HEK293 (cell line): ENCODE data around the gene FCN1.

ENCODE experiments used
- CTCF ChIA-PET: fragments of 350-600 bp; formaldehyde crosslinking; extraction: SDS; loops from one replicate; lab custom pipeline; 2021; ENCODE audit warnings: antibody characterized with exemption; lab: Yijun Ruan, JAX
- POLR2A ChIA-PET: fragments of 300-600 bp; formaldehyde crosslinking; extraction: SDS; loops from one replicate; lab custom pipeline; 2020; ENCODE audit warnings: antibody characterized with exemption, inconsistent platforms; lab: Yijun Ruan, JAX
- H3K27ac ChIP-seq: fragments of 200-500 bp; sonication (Bioruptor generic); 2 replicates; pipeline ENCODE4 v1.5.1; 2014; ENCODE audit warnings: low read depth, low read length, control low read depth, inconsistent platforms; ENCODE audit errors: extremely low read depth
- H3K36me3 ChIP-seq, 2 experiments: fragments of 200-500 bp in 1 of 2; sonication (Bioruptor generic) in 1 of 2; 1 replicate in 1 of 2; 2 replicates in 1 of 2; pipeline ENCODE4 v1.5.1; 2014 to 2017; ENCODE audit warnings: inconsistent platforms in 2 of 2, low read length in 2 of 2; ENCODE audit not compliant: control insufficient read depth in 2 of 2, insufficient read depth in 1 of 2
- H3K4me1 ChIP-seq: fragments of 200-500 bp; sonication (Bioruptor generic); 2 replicates; pipeline ENCODE4 v1.5.1; 2014; ENCODE audit warnings: mild to moderate bottlenecking, low read length, inconsistent platforms; ENCODE audit not compliant: control insufficient read depth, insufficient read depth
- H3K4me3 ChIP-seq: 2 replicates; pipeline ENCODE4 v1.5.1; 2011; ENCODE audit warnings: low read depth, mild to moderate bottlenecking, control low read depth, low read length, moderate library complexity
- H3K9me3 ChIP-seq: fragments of 200-500 bp; sonication (Bioruptor generic); 2 replicates; pipeline ENCODE4 v1.5.1; 2014; ENCODE audit warnings: low read depth, low read length, inconsistent platforms; ENCODE audit not compliant: control insufficient read depth, insufficient read depth
- FEZF1 ChIP-seq: fragments of 450-650 bp; formaldehyde crosslinking; IDR thresholded peaks from 2 replicates; pipeline ENCODE4 v1.5.1; 2016; ENCODE audit warnings: missing biosample characterization, missing genetic modification characterization
- GFI1B ChIP-seq: fragments of 450-650 bp; formaldehyde crosslinking; IDR thresholded peaks from 2 replicates; pipeline ENCODE4 v1.5.1; 2016; ENCODE audit warnings: missing biosample characterization, missing genetic modification characterization
- IKZF3 ChIP-seq: fragments of 450-650 bp; IDR thresholded peaks from 2 replicates; pipeline ENCODE4 v1.5.0; 2018; ENCODE audit warnings: missing biosample characterization, mild to moderate bottlenecking, missing genetic modification characterization, moderate library complexity
- KLF10 ChIP-seq: fragments of 450-650 bp; IDR thresholded peaks from 2 replicates; pipeline ENCODE4 v1.5.1; 2018; ENCODE audit warnings: missing biosample characterization, mild to moderate bottlenecking, missing genetic modification characterization
- SP2 ChIP-seq: fragments of 450-650 bp; formaldehyde crosslinking; IDR thresholded peaks from 2 replicates; pipeline ENCODE4 v1.5.1; 2016; ENCODE audit warnings: missing biosample characterization, missing genetic modification characterization
- TRIM28 ChIP-seq: IDR thresholded peaks from 2 replicates; pipeline ENCODE4 v1.6.1; 2011; ENCODE audit warnings: low read length, control low read depth, borderline replicate concordance
- WT1 ChIP-seq: fragments of 450-650 bp; formaldehyde crosslinking; IDR thresholded peaks from 2 replicates; pipeline ENCODE4 v1.5.1; 2016; ENCODE audit warnings: missing biosample characterization, missing genetic modification characterization
- ZNF133 ChIP-seq: fragments of 450-650 bp; formaldehyde crosslinking; IDR thresholded peaks from 2 replicates; pipeline ENCODE4 v1.5.1; 2016; ENCODE audit warnings: missing biosample characterization, missing genetic modification characterization
- ZNF239 ChIP-seq: fragments of 450-650 bp; formaldehyde crosslinking; IDR thresholded peaks from 2 replicates; pipeline ENCODE4 v1.5.1; 2016; ENCODE audit warnings: missing biosample characterization, missing genetic modification characterization
- ZNF354C ChIP-seq: fragments of 450-650 bp; formaldehyde crosslinking; IDR thresholded peaks from 2 replicates; pipeline ENCODE4 v1.5.1; 2016; ENCODE audit warnings: missing biosample characterization, missing genetic modification characterization, low read depth, borderline replicate concordance
- ZNF837 ChIP-seq: fragments of 450-650 bp; formaldehyde crosslinking; IDR thresholded peaks from 2 replicates; pipeline ENCODE4 v1.5.1; 2016; ENCODE audit warnings: missing biosample characterization, missing genetic modification characterization
- TF ChIP-seq, protein P1 (sequence below): fragments of 450-650 bp; formaldehyde crosslinking; IDR thresholded peaks from 2 replicates; pipeline ENCODE4 v1.5.1; 2016; ENCODE audit warnings: missing biosample characterization, missing genetic modification characterization
- TF ChIP-seq, protein P2 (sequence below): fragments of 450-650 bp; formaldehyde crosslinking; IDR thresholded peaks from 2 replicates; pipeline ENCODE4 v1.5.1; 2016; ENCODE audit warnings: missing biosample characterization, missing genetic modification characterization
- TF ChIP-seq, protein P3 (sequence below): fragments of 450-650 bp; formaldehyde crosslinking; IDR thresholded peaks from 2 replicates; pipeline ENCODE4 v1.5.1; 2016; ENCODE audit warnings: missing biosample characterization, missing genetic modification characterization

Gene FCN1

DNA sequence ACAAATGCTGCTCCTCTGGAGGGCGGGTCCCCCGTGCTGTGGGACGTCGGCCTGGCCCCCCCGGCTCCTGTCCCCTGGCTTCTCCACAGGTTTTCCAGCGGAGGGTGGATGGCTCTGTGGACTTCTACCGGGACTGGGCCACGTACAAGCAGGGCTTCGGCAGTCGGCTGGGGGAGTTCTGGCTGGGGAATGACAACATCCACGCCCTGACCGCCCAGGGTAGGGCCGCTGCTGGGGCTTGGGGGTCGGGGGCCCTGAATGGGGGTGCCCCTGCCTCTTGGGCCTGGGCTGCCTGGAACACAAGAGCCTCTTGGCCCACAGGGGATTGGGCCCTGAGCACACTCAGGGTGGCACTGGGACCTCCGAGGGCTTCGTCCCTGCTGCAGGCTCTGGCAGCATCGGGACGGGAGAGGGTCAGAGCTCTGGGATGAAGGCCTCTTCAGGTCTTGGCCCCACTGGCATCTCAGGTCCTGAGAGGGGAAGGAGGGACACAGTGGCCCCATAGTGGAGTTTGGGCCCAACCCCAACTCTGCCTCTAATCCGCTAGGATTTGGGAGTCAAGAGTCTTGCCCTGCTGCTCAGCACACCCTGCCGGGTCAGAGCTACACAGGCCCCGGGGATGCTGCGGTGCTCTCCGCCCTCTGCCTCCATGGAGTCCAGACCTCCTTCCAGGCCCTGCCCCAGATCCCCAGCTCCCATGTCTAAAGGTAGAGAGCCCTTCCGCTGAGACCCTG is 31.9 kb downstream of the FCN1 start (continued):
- TF ChIP-seq GFI1B, result no peak
- TF ChIP-seq, protein P1, sequence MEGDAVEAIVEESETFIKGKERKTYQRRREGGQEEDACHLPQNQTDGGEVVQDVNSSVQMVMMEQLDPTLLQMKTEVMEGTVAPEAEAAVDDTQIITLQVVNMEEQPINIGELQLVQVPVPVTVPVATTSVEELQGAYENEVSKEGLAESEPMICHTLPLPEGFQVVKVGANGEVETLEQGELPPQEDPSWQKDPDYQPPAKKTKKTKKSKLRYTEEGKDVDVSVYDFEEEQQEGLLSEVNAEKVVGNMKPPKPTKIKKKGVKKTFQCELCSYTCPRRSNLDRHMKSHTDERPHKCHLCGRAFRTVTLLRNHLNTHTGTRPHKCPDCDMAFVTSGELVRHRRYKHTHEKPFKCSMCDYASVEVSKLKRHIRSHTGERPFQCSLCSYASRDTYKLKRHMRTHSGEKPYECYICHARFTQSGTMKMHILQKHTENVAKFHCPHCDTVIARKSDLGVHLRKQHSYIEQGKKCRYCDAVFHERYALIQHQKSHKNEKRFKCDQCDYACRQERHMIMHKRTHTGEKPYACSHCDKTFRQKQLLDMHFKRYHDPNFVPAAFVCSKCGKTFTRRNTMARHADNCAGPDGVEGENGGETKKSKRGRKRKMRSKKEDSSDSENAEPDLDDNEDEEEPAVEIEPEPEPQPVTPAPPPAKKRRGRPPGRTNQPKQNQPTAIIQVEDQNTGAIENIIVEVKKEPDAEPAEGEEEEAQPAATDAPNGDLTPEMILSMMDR (tag by site-specific recombination), result no peak
- no peak for TF ChIP-seq SP2

DNA sequence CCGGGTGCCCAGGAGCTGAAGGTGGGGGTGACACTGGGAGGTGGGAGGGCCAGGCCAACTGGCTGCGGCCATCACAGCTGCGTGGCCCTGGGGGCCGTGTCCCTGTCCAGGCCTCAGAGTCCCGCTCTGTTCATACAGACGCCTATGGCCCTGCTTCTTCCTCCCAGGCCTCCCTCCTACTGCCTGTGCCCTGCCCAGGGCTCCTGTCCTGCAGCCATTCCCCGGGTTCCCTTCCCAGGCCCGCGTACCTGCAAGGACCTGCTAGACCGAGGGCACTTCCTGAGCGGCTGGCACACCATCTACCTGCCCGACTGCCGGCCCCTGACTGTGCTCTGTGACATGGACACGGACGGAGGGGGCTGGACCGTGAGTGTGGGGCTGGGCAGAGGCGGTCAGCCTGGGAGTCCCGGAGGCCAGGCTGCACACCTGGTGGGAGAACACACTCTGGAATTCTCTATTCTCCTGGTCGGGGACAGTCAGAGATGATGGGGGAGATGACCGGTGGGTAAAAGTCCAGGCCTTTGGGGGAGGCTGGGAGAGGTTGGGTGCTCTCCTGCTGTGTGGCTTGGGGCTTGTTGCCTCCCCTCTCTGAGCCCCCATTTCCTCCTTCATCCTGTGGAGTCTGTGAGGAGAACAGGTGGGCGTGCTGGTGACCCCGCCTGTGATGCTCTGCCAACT is 32.6 kb downstream of the FCN1 start:
- H3K9me3 ChIP-seq, result no peaks in the 10 kb centered on the region
- no peaks in the 10 kb centered on the region for H3K4me1 ChIP-seq
- no peak overlapping the region for H3K4me3 ChIP-seq
- POLR2A ChIA-PET, result no interaction called here
- no peaks in the 10 kb centered on the region for H3K36me3 ChIP-seq
- H3K27ac ChIP-seq, result no peak overlapping the region
- CTCF ChIA-PET, result no interaction called here
- no peak for TF ChIP-seq WT1 (tag by site-specific recombination)

DNA sequence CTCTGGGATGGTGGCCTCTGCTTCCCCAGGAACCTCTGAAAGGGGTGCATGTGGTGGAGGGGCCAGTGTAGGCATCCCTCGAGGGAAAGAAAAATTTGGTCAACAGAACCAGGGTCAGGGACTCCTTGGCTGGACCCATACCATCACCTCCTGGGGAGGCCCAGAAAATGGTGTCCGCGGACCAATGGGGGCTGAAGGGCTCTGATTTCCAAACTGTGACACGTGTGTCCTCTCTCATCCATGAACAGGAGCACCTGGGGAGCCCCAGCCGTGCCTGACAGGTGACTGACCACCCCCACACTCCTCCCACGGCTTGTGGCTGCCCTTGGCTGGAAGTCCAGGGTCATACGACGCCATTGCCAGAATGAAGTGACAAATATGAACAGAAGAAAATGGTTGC is 33.2 kb downstream of the FCN1 start:
- TF ChIP-seq KLF10 (tag by site-specific recombination) (no peak), IKZF3 (tag by site-specific recombination) (no peak), FEZF1 (tag by site-specific recombination) (no peak), ZNF133 (tag by site-specific recombination) (no peak), ZNF354C (tag by site-specific recombination) (no peak), TRIM28 (no peak), ZNF837 (no peak), ZNF239 (no peak)
- TF ChIP-seq, protein P2, sequence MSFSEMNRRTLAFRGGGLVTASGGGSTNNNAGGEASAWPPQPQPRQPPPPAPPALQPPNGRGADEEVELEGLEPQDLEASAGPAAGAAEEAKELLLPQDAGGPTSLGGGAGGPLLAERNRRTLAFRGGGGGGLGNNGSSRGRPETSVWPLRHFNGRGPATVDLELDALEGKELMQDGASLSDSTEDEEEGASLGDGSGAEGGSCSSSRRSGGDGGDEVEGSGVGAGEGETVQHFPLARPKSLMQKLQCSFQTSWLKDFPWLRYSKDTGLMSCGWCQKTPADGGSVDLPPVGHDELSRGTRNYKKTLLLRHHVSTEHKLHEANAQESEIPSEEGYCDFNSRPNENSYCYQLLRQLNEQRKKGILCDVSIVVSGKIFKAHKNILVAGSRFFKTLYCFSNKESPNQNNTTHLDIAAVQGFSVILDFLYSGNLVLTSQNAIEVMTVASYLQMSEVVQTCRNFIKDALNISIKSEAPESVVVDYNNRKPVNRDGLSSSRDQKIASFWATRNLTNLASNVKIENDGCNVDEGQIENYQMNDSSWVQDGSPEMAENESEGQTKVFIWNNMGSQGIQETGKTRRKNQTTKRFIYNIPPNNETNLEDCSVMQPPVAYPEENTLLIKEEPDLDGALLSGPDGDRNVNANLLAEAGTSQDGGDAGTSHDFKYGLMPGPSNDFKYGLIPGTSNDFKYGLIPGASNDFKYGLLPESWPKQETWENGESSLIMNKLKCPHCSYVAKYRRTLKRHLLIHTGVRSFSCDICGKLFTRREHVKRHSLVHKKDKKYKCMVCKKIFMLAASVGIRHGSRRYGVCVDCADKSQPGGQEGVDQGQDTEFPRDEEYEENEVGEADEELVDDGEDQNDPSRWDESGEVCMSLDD (tag by site-specific recombination), result no peak
- TF ChIP-seq, protein P3, sequence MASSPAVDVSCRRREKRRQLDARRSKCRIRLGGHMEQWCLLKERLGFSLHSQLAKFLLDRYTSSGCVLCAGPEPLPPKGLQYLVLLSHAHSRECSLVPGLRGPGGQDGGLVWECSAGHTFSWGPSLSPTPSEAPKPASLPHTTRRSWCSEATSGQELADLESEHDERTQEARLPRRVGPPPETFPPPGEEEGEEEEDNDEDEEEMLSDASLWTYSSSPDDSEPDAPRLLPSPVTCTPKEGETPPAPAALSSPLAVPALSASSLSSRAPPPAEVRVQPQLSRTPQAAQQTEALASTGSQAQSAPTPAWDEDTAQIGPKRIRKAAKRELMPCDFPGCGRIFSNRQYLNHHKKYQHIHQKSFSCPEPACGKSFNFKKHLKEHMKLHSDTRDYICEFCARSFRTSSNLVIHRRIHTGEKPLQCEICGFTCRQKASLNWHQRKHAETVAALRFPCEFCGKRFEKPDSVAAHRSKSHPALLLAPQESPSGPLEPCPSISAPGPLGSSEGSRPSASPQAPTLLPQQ (tag by site-specific recombination), result no peak
- Histone ChIP-seq H3K36me3 (no peaks in the 10 kb centered on the region), H3K4me3 (no peak overlapping the region), H3K27ac (no peak overlapping the region), H3K4me1 (no peaks in the 10 kb centered on the region), H3K9me3 (no peaks in the 10 kb centered on the region)
- ChIA-PET CTCF (no interaction called here), POLR2A (no interaction called here)
